Activated naive CD8-positive, alpha-beta T cell treated with anti-CD3 and anti-CD28 coated beads, Interleukin-2, amount 50 U/mL, for 16 hours (primary cell): ENCODE data around the gene CORO2A.

Experiments used
- DNase-seq: peaks from one replicate; pipeline ENCODE4 v3.0.0-alpha.2; 2020; ENCODE audit warnings: low read depth, low spot score

The CORO2A gene, protein sequence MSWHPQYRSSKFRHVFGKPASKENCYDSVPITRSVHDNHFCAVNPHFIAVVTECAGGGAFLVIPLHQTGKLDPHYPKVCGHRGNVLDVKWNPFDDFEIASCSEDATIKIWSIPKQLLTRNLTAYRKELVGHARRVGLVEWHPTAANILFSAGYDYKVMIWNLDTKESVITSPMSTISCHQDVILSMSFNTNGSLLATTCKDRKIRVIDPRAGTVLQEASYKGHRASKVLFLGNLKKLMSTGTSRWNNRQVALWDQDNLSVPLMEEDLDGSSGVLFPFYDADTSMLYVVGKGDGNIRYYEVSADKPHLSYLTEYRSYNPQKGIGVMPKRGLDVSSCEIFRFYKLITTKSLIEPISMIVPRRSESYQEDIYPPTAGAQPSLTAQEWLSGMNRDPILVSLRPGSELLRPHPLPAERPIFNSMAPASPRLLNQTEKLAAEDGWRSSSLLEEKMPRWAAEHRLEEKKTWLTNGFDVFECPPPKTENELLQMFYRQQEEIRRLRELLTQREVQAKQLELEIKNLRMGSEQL

DNA sequence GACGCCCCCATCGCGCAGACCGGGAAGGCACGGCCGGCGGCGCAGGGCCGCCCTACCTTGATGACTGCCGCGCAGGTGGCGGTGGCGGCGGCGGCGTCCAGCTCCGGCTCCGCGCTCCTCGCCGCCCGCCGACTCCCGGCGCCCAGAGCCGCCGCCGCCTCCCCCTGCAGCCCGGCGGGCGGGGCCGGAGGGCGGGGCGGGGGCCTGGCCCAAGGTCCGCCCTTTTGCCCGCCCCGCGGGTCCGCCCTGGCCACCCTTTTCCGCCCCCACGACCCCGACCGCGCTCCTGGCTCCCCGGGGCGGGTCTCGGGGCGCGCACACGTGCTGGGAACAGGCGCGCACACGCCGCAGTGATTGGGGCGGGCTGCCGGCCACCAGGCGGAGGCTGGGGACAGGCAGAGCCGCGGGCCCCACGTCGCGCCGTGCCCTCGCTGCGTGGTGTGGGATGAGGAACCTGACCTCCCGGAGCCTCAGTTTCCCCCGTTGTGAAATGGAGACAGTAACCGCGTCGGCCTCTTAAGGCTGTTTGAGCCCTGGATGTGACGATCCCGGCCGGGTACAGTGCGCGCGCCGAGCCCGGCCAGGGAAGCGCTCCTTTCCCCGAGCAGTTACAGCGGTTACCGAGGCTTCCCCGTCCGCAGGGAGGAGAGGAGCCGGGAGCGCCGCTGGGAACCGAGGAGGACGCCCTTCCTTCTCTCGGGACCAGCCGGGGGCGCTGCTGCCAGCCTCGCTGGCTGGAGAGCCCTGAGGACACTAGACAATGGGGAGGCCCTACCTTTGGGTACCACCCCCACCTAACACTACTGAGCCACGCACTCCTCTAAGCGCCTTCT is at the start of gene CORO2A:
CORO2A (minus strand) TSS at position 135 of the 833 bp plus-strand sequence. CDS start 34,977 bp downstream, outside the sequence.
- peak; percentile 33 for DNase-seq

DNA sequence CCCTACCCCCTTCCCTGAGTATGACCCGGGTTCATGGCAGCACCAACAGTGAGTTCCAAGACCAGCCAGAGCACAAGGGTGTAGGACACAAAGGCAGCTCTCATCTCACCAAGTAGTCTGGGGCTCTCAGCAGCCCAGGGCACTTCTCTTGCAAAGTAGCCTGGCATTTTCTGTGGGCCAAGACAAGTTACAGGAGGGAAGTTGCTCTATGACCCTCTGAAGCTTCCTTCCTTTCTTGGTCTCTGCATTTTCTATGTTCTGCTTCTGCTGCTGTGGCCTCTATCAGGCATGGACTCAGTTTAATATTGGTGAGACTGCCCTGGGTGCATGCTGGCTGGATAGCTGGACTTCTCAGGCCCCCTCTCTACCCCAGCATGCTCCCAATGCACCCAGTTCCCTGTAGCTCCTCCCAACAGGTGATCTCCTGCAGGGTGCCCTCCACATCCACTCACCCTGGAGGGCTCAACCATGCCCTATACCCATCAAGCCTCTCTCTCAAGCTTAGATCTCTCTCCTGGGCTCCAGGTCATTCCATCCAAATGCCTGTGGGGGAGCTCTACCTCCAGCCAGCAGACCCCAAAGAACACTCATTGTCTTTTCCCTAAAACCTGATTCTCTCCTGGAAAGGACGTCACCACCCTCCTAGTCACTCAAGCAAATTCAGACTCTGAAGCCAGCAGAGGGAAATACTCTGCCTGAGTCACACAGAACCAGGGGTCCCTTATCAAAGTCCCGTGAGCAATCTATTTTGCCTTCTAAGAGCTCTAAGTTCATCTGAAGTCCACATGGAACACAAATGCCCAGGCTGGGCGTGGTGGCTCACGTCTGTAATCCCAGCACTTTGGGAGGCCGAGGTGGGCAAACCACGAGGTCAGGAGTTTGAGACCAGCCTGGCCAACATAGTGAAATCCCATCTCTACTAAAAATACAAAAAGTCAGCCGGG is 49.2 kb upstream of the CORO2A start:
- no peak for DNase-seq

DNA sequence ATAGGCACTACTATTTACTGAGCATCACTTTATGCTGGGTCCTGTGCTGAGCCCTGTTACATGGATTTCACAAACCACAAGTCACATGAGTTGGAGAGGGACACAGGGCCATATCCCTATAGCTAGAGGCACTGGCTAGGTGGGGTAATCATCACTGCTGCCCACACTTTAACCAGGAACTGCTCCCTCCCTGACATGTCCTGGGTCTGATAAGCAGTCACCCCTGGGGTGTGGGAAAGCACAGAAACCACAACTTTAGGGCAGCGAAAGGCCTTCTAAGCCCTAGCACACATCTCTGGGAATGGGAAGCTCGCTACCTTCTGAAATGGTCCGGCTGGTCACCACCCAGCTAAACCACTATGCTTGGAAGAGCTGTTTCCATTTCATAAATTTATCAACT is 48.0 kb upstream of the CORO2A start:
- no peak for DNase-seq

DNA sequence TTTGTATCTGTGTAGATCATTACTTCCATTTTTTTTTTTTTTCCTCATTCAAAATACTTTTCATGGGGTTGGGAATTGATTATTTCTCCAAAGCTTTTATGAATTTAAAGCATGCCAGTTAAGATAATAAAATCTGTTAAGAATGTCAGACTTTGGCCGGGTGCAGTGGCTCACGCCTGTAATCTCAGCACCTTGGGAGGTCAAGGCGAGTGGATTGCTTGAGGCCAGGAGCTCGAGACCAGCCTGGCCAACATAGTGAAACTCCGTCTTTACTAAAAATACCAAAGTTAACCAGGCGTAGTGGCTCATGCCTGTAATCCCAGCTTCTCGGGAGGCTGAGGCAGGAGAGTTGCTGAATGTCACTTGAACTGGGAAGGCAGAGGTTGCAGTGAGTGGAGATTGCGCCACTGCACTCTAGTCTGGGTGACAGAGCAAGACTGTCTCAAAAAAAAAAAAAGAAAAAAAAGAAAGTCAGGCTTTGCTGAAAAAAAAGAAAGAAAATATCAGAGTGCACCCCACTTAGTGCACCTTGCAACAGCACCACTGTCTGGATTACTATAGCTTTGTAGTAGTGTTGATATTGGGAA is 44.6 kb upstream of the CORO2A start:
- DNase-seq: no peak

DNA sequence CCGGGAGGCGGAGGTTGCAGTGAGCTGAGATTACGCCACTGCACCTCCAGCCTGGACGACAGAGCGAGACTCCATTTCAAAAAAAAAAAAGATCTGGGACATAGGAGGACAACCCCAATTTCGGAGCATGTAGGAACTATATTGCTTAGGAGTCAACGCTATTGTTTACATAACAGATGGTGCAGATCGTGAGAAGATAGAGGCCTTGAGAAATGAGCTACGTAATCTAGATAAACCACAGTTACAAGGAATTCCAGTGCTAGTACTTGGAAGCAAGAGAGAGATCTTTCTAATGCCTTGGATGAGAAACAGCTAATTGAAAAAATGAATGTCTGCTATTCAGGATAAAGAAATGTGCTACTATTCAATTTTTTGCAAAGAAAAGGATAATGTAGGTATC is 42.7 kb upstream of the CORO2A start:
- no peak for DNase-seq

DNA sequence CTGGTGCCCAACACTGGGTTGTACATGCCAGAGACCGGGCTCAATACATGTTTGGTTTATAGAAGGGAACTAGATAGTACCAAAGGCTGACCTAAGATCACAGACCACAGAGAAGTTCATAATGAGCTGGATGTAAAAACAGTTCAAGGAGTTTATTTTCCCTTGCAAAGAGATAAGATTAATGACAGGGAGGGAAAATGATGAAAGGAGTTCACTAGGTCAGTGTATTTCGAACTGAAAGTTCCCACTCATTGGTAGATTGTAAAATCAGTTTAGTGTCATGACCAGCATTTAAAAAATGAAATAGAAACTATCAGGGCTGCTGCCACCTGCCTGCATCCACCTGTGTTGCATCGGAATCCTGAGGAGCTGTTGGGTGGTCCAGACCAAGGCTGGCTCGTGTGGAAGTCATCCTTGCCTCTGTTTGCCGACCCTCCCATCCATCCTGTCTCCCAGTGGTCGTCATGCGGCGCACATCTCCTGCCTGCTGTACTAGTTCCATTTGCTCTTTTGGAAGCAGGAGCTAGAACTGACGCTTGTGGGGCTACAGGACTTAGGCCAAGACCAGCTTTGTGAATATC is 41.9 kb upstream of the CORO2A start:
- DNase-seq: no peak

DNA sequence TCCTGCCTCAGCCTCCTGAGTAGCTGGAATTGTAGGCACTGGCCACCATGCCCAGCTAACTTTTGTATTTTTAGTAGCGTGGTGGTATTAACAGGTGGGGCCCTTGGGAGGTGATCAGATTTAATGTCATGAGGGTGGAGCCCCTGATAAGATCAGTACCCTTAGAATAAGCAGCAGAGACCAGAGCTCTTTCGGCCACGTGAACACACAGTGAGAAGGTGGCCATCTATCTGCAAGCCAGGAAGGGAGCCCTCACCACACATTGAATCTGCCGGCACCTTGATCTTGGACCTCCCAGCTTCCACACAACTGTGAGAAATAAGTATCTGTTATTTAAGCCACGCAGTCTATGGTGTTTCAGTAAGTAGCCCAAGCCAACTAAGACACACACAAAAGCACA is 40.5 kb upstream of the CORO2A start:
- DNase-seq: no peak

DNA sequence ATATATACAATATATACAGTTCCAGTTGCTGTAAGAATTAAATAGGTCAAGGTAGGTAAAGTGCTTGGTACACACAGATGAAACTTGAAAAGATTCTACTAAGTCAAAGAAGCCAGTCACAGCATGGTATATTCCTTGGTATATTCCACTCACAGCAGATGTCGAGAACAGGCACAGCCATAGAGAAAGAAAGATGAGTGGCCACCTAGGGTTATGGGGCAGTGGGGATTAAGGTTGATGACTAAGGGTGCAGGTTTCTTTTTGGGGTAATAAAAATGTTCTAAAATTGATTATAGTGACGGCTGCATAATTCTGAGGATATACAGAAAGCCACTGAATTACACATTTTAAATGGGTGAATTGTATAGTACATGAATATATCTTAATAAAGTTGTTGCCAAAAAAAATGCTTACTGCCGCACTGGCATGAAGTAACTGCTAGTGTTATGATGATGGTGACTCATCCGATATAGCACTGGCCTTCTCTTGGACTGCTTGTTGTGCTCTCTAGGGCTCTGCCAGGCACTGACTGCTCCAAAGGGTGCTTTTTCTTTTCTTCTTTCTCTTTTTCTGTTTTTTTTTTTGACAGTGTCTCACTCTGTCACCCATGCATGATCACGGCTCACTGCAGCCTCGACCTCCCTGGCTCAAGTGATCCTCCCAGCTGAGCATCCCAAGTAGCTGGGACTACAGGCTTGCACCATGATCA is 39.5 kb upstream of the CORO2A start:
- no peak for DNase-seq

DNA sequence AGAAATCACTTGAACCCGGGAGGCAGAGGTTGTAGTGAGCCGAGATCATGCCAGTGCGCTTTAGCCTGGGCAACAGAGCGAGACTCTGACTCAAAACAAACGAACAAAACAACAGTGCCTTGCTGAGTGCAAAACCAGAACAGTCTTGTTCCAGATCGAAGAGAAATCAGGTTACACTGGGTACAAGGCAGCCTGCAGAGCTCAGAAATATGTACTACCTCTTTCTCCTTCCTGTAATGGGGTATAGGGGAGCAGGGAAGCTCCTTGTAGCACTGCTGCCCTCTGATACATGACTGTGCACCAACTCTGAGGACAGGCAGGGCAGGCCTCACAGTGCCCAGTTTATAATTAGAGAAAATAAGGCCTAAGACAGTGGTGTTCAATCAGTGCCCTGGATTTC is 38.4 kb upstream of the CORO2A start:
- DNase-seq: no peak

DNA sequence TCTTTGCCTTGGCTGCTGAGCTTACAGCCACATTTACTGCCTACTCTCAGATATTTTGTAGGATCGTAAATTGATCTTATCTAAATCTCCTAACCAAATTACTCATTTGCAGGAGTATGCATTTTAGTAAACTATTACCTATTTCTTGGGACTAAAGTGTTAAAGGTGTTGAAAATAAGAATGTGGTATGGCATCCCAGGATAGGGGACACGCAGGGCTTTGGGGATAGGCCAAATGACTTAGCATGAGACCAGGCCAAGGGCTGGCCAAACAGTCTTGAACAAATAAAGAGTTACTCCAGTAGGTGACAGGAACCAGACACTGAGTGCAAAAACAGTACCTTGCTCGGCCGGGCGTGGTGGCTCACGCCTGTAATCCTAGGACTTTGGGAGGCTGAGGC is 37.9 kb upstream of the CORO2A start:
- DNase-seq: no peak

DNA sequence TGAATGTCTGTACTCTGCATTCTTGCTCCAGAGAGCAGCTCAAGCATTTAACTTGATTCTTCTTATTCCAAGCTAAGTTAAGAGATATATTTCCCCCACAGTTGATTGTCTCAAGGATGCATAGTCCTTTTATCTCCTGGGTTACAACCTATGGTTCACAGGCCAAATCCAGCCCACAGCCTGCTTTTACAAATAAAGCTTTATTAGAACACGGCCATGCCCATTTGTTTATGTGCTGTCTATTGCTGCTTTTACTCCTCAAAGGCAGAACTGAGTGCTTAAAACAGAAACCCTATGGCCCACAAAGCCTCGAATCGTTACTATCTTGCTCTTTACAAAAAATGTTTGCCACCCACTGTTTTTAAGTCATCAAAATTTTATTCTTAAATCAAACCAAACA is 37.2 kb upstream of the CORO2A start:
- no peak for DNase-seq

DNA sequence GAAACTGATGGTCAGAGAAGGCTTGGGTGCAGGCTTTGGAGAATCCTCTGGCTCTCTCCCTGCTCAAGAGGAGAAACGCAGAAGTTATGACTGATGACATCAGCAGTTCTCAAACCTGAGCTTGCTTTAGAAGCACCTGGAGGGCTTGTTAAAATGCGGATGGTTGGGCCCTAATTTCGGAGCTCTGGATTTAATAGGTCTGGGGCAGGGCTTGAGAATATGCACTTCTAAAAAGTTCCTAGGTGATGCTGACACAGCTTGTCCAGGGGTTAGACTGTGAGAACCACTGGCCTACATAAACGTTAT is 36.6 kb upstream of the CORO2A start:
- no peak for DNase-seq

DNA sequence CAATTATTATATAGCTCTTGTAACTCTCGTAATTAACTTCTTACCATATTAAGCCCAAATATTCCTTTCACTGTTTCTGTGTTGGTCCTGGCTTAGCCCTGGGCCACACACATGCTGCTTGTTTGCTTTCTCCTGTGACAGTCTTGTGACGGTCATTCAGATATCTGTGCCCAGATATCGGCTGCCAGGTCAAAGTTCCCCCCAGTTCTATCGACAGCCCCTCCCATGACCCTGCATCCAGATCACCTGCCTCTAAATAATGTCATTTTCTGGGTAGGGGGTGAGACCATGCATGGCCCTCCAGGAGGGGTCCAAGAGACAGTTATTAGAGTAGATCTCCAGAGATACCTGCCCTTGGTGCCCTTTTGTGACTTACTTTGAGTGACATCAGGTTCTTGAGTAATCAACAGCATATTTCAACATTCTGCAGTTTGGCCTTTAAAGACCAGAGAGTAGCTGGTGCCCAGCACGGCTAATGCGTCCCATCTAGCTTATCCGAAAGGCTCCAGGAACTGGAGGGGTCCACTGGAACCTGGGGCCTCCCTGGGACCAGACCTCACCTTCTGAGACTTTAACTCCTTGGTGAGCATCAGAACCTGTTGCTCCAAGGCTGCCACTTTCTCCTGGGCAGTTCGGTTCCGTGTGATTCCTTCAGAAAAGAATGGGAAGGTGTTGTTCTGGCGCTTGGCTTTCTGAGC is 36.1 kb upstream of the CORO2A start:
- DNase-seq: no peak

DNA sequence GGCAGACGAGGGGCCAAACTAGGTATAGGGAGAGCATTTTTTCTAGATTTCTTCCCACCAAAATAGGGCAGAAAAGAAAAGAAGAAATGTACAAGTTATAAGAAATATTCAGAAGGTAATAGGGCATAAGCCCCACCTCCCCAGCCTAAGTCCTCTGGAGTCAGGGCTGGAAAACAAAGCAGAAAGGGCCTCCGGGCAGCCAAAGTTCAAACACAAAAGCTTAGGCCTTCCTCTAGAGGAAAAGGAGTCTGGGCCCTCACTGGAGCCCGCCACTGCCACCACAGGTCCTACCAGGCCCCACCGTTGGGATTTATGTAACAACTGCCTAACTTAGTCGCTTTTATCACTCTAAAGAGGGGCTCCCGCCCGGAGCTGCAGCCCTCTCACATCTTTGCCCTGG is 35.4 kb upstream of the CORO2A start:
- DNase-seq: no peak

DNA sequence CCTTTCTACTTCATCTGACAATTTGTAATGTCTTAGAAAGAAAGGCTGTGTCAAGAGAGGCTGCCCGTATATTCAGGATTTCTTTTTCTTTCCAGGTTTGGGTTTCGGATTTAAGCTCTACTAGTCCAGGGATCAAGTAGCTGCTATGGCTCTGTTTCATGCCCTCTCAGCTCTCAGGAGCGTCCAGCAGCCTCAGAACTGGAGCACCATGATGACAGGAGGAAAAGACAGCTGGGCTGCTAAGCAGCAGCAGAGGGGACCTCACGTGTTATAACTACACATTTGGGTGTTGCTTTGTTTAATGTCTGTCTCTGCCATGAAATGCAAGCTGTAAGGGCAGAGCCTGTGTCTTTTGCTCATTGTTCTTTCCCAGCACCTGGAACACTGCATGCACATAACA is 34.5 kb upstream of the CORO2A start:
- no peak for DNase-seq

DNA sequence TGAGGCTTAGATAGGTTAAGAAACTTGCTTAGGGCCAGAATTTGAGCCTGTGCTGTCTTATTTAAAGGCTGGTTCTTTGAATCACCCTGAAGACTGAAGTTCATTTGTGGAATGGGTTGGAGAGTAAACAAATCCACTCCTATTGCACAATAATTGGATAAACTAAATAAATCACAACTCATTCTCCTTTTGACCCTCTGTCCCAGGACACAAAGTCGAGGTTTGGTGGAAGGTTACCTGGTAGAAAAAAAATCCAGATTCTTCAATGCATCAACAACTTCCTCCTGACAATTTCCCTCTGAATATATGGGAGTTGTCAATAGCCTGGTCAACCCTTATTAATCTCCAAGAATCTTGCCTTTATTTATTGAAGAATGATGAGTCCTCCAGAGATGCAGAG is 34.1 kb upstream of the CORO2A start:
- no peak for DNase-seq

DNA sequence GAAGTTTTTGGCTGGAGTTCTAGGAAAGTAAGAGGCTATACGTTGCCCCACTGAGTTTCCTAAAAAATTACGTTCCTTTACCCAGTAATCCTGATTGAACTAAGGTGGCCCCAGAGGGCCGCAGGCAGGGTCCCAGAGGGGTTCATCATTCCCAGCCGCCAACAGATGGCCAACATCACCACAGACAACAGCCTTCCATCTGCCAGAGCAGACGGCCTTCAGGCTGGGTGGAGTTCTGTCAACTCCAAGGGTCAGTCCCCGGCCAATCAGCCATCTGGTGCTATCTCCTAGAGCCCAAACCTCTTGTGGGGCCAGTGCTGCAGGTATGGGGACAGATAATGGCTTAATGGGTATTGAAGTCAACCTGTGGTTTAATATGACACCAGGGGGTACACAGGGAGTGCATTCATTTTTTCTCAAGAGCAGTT is 32.6 kb upstream of the CORO2A start:
- no peak for DNase-seq

DNA sequence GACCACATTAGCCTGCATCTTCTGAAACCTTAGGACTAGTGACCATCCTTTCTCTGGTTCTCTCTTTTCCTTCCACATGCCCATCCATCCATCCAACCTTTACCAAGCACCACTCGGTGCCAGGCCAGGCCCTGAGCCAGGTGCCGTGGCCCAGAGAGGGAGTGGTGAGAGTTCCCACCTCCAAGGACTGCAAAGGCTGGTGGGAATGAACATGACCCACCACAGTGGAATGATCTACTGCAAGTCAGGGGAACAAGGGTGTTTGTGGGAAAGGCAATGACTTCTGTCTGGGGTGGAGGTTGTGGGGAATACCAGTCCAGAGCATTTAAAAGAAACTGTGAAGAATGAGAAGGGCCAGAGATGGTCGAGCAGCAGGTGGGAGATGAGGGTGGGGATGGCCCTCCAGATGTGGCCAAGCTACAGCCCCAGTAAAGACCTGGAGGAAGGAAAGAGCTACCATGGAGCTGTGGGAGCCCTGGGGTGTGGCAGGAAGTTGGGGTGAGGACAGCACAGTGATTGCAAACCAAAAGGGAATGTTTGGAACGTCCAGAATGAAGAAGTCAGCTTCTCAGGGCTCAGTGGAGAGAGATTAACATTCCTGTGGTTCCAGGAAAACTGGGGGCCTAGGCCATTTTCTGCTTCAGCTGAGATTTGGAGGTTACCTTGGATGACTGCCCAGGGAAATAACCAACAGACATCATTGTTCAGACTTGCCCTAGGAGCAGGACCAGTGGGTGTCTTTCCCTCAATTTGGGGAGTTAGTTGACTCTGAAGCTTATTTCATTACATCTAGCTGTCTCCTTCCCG is 30.7 kb upstream of the CORO2A start:
- DNase-seq: no peak

DNA sequence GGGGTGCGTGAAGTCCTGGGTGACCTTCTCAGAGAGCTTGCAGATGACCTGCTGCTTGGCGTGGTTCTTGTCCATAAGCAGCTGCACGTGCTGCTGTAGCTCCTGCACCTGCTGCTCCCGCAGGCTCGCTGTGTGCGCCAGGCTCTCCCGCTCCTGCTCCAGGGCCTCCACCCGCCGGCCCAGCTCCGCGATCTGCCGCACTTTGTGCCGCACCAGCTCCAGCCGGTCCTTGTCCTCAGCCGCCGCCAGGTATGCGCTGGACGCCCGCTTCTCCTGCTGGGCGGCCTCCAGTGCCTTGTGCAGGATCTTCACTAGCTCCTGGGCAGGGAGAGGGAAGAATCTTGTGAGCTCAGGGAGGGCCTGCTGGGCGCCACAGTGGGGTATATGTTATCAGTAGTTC is 28.5 kb upstream of the CORO2A start:
- DNase-seq: no peak
